ENCODE data around the gene RABGAP1L.
"Not testable (repeated sequence)": the region's sequence is repeated elsewhere in the genome, so short reads cannot be mapped to it uniquely, and the experiment has no call there.

Gene RABGAP1L

GRCh38 chr1:175037416-175037815, 878.1 kb downstream of the RABGAP1L start:
- DNase-seq (ENCODE audit: insufficient read length, low spot score), result no peak
- FAIRE-seq, result no peak
- TF ChIP-seq CTCF (IDR thresholded peaks at IDR 0.05; ENCODE audit: insufficient read depth, missing control alignments), result no peak

GRCh38 chr1:175040324-175040879, 881.1 kb downstream of the RABGAP1L start:
- DNase-seq (ENCODE audit: insufficient read length, low spot score) (no peak), FAIRE-seq (no peak)
- no peak for TF ChIP-seq CTCF (IDR thresholded peaks at IDR 0.05; ENCODE audit: insufficient read depth, missing control alignments)

GRCh38 chr1:175042650-175043049, 883.3 kb downstream of the RABGAP1L start:
- FAIRE-seq, result peak; percentile 32

GRCh38 chr1:175043824-175044223, 884.5 kb downstream of the RABGAP1L start:
- no peak for TF ChIP-seq CTCF (IDR thresholded peaks at IDR 0.05; ENCODE audit: insufficient read depth, missing control alignments)
- DNase-seq (ENCODE audit: insufficient read length, low spot score), result no peak
- FAIRE-seq, result no peak

More at GRCh38 chr1:175042650-175043049, 883.3 kb downstream of the RABGAP1L start:
- DNase-seq (ENCODE audit: insufficient read length, low spot score), result no peak
- TF ChIP-seq CTCF (IDR thresholded peaks at IDR 0.05; ENCODE audit: insufficient read depth, missing control alignments), result no peak

- FAIRE-seq; DNase-seq (ENCODE audit: insufficient read length, low spot score): not testable (repeated sequence)
Observed at GRCh38 chr1:175044591-175044990, 885.3 kb downstream of the RABGAP1L start.
